ENCODE measurements around the gene KRT15.

DNA sequence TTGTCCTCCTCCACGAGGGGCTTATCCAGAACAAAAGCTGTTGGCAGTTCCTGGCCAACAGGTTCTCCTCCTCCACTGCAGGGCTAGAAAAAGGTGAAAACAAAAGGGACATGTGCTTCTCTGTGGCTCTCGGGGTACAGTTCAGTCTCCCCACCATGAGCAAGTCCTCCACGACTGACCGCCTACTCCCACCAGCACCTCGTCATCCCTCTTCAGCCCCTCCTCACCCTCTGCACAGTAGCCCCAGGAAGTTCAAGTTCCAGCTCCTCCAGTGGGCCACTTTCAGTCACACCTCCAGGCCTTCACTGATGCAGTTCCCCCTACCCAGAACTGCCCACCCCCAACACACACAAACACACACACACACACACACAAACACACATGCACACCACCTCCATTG is 33.8 kb upstream of the KRT15 start:
- TF ChIP-seq, protein P1, sequence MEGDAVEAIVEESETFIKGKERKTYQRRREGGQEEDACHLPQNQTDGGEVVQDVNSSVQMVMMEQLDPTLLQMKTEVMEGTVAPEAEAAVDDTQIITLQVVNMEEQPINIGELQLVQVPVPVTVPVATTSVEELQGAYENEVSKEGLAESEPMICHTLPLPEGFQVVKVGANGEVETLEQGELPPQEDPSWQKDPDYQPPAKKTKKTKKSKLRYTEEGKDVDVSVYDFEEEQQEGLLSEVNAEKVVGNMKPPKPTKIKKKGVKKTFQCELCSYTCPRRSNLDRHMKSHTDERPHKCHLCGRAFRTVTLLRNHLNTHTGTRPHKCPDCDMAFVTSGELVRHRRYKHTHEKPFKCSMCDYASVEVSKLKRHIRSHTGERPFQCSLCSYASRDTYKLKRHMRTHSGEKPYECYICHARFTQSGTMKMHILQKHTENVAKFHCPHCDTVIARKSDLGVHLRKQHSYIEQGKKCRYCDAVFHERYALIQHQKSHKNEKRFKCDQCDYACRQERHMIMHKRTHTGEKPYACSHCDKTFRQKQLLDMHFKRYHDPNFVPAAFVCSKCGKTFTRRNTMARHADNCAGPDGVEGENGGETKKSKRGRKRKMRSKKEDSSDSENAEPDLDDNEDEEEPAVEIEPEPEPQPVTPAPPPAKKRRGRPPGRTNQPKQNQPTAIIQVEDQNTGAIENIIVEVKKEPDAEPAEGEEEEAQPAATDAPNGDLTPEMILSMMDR (conservative IDR thresholded peaks at IDR 0.05): no peak
- TF ChIP-seq ZFX (IDR thresholded peaks at IDR 0.05): no peak
